Dendritic cell treated with granulocyte-macrophage colony-stimulating factor and Interleukin-4, amounts not matched to agents 40 ng/mL and 50 ng/mL, for 4 days (primary cell): ENCODE measurements around the gene MUC5B.
A peak's percentile ranks its signal among the peaks of the same experiment; 100 is the strongest.

Source experiments
- H3K27ac Mint-ChIP-seq: one replicate; pipeline ENCODE4 v1.8.0; 2022; ENCODE audit warnings: mild to moderate bottlenecking, mixed read lengths
- H3K27me3 Mint-ChIP-seq: one replicate; pipeline ENCODE4 v1.8.0; 2022; ENCODE audit warnings: mild to moderate bottlenecking, mixed read lengths
- H3K36me3 Mint-ChIP-seq: one replicate; pipeline ENCODE4 v1.8.0; 2022; ENCODE audit warnings: low read depth, mixed read lengths
- H3K4me1 Mint-ChIP-seq: one replicate; pipeline ENCODE4 v1.8.0; 2022; ENCODE audit warnings: low read depth, mixed read lengths
- H3K4me3 Mint-ChIP-seq: one replicate; pipeline ENCODE4 v1.8.0; 2022; ENCODE audit warnings: mild to moderate bottlenecking, moderate library complexity, mixed read lengths
- H3K9me3 Mint-ChIP-seq: one replicate; pipeline ENCODE4 v1.8.0; 2022; ENCODE audit warnings: mixed read lengths
- intact Hi-C: fragments of 100-400 bp; cut with micrococcal nuclease; formaldehyde crosslinking; loops from one replicate; pipeline ENCODE4 v1.15.0; 2022

The MUC5B gene

DNA sequence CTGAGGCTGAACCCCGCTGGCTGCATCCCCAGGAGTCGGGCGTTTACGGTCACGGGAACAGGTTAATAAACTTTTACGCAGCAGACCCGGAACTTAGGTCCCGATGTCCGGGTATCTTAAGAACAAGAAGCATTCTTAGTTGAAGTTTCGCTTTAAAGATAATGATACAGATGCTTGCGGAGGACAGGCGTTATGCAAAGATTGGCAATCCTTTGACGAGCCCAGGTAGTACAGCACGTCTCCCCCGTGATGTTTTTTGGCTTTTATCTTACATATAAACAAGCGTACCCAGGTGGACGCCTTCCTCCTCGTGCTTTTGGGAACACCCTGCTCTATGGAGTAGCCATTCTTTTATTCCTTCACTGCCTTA is 87.4 kb downstream of the MUC5B start:
- Mint-ChIP-seq H3K4me3 (peak overlapping the region; percentile 74), H3K27ac (peak overlapping the region; percentile 90), H3K36me3 (peaks cover 34% of the 10 kb centered on the region), H3K4me1 (peaks cover 50% of the 10 kb centered on the region), H3K9me3 (peaks cover 18% of the 10 kb centered on the region), H3K27me3 (no peaks in the 10 kb centered on the region)
- intact Hi-C loops, result loop anchor here (1.0 kb wide), 1 partner anchor 26 kb away; no protein-coding TSS in a partner anchor

DNA sequence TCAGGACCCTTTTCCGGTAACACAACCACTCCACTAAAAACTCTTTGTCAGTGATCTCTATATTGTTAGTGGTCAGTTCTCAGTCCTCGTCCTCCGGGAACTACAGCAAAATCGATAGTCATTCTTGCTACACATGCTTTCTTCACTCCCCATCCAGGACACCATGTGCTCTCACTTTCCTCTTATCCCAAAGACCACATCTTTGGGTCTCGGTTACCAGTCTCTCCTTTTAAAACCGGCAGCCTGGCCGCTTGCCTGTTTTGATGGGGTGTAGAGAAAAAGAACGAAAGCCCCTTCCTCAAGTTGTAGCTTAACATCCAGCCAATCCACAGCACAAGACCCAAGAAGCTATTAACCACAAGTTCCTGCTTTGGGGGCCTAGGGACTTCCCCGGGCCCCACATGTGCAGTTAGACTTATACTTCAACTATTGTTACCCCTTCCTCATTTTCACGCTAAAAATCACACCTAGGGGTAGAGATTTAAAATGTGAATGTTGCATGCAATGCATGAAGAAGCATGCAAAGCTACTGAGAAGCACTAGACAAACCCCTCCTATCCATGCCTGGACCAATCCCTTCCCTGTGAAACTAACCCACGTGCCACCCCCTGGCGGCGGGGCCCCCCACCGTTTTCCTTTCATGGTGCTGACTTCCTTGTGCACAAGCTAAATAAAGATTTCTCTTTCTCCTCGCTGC is 88.1 kb downstream of the MUC5B start:
- H3K27ac Mint-ChIP-seq, result peak overlapping the region; percentile 90

More for the DNA sequence above, 88.1 kb downstream of the MUC5B start:
- Mint-ChIP-seq H3K36me3 (peaks cover 27% of the 10 kb centered on the region), H3K4me3 (peak overlapping the region; percentile 74), H3K4me1 (peaks cover 49% of the 10 kb centered on the region), H3K27me3 (no peaks in the 10 kb centered on the region), H3K9me3 (peaks cover 18% of the 10 kb centered on the region)
- intact Hi-C loops, result loop anchor here (1.0 kb wide), 1 partner anchor 25 kb away; no protein-coding TSS in a partner anchor
